Keratinocyte (primary cell): Measurements from ENCODE around the gene HAND1. TPM values are rescaled to one million over a fixed set of nuclear protein-coding genes. Genes with fewer than 3 reads are reported as not detected.
A peak's percentile ranks its signal among the peaks of the same experiment; 100 is the strongest.

ENCODE experiments used
- DNase-seq: peaks from one replicate; pipeline ENCODE4 v3.0.0-alpha.2; 2011; ENCODE audit warnings: low read depth, missing footprints, low spot score
- FAIRE-seq: peaks from 2 replicates; lab custom pipeline; 2011; peaks lifted over from hg19 to GRCh38; lab: Jason Lieb, UNC
- H2AFZ ChIP-seq: 2 replicates; pipeline ENCODE4 v1.6.0; 2012; ENCODE audit warnings: low read length, control low read depth, inconsistent platforms; ENCODE audit not compliant: control insufficient read depth
- H3K27ac ChIP-seq: 2 replicates; pipeline ENCODE4 v1.5.1; 2011; ENCODE audit warnings: low read length; ENCODE audit not compliant: control insufficient read depth, insufficient read depth
- H3K27me3 ChIP-seq: 3 replicates; pipeline ENCODE4 v1.6.0; 2011; ENCODE audit warnings: low read length; ENCODE audit not compliant: control insufficient read depth, insufficient read depth; ENCODE audit errors: extremely low read depth
- H3K36me3 ChIP-seq, 2 experiments: 2 replicates in 1 of 2; 3 replicates in 1 of 2; pipeline ENCODE4 v1.5.1; 2011; ENCODE audit warnings: low read length in 2 of 2, mild to moderate bottlenecking in 1 of 2; ENCODE audit not compliant: control insufficient read depth in 2 of 2, insufficient read depth in 2 of 2; ENCODE audit errors: extremely low read depth in 1 of 2
- H3K4me1 ChIP-seq: 3 replicates; pipeline ENCODE4 v1.5.1; 2011; ENCODE audit warnings: low read length; ENCODE audit not compliant: control insufficient read depth, insufficient read depth; ENCODE audit errors: extremely low read depth
- H3K4me2 ChIP-seq: 3 replicates; pipeline ENCODE4 v1.6.0; 2011; ENCODE audit warnings: low read depth, low read length; ENCODE audit not compliant: control insufficient read depth, insufficient read depth; ENCODE audit errors: extremely low read depth
- H3K4me3 ChIP-seq, 3 experiments: fragments of 200-600 bp in 1 of 3; sonication (generic) in 1 of 3; 2 replicates in 2 of 3; 3 replicates in 1 of 3; pipeline ENCODE4 v1.5.1; 2011 to 2016; ENCODE audit warnings: low read length in 3 of 3, mild to moderate bottlenecking in 3 of 3, control low read depth in 2 of 3, inconsistent platforms in 1 of 3, low read depth in 1 of 3, mixed read lengths in 1 of 3, mixed run types in 1 of 3, moderate library complexity in 1 of 3; ENCODE audit not compliant: control insufficient read depth in 2 of 3, insufficient read depth in 2 of 3; ENCODE audit errors: extremely low read depth in 1 of 3
- H3K79me2 ChIP-seq: 2 replicates; pipeline ENCODE4 v1.6.0; 2012; ENCODE audit warnings: low read length; ENCODE audit not compliant: control insufficient read depth, insufficient read depth
- H3K9ac ChIP-seq: 3 replicates; pipeline ENCODE4 v1.6.0; 2011; ENCODE audit warnings: low read length; ENCODE audit not compliant: control insufficient read depth, insufficient read depth; ENCODE audit errors: extremely low read depth
- H3K9me1 ChIP-seq: 3 replicates; pipeline ENCODE4 v1.6.0; 2011; ENCODE audit warnings: low read length; ENCODE audit not compliant: control insufficient read depth, insufficient read depth; ENCODE audit errors: extremely low read depth
- H3K9me3 ChIP-seq: 2 replicates; pipeline ENCODE4 v1.5.1; 2012; ENCODE audit warnings: low read depth, low read length; ENCODE audit not compliant: control insufficient read depth
- H4K20me1 ChIP-seq: 3 replicates; pipeline ENCODE4 v1.6.0; 2011; ENCODE audit warnings: low read length; ENCODE audit not compliant: control insufficient read depth, insufficient read depth; ENCODE audit errors: extremely low read depth
- CTCF ChIP-seq, 3 experiments: IDR thresholded peaks in 1 of 3; conservative IDR thresholded peaks in 1 of 3; optimal IDR thresholded peaks in 1 of 3; 2 replicates in 2 of 3; 3 replicates in 1 of 3; pipeline versions ENCODE3 to v1.5.1; 2011; ENCODE audit warnings: low read length in 3 of 3, mild to moderate bottlenecking in 3 of 3, moderate library complexity in 2 of 3, control low read depth in 1 of 3, inconsistent platforms in 1 of 3; ENCODE audit not compliant: insufficient read depth in 2 of 3; ENCODE audit errors: extremely low read depth in 1 of 3
- EZH2 ChIP-seq: IDR thresholded peaks from one replicate; pipeline ENCODE4 v1.6.1; 2012; ENCODE audit warnings: inconsistent platforms, mild to moderate bottlenecking, low read length, moderate library complexity
- dilution Hi-C: fragments of 300-500 bp; cut with MboI; formaldehyde crosslinking; loops from one replicate; pipeline ENCODE4 v1.7.0; 2020; ENCODE audit warnings: low sequenced_read_pairs; ENCODE audit not compliant: extremely low pct_ligation_motif_present
- polyA plus RNA-seq, 5 experiments: library from polyadenylated mRNA; depleted of rRNA in 3 of 5; stranded (reverse) in 3 of 5; stranded (forward) in 1 of 5; unstranded in 1 of 5; fragments of >200 nt; gene quantifications; 1 replicate in 1 of 5; 2 replicates in 3 of 5; 3 replicates in 1 of 5; pipeline versions ENCODE4 v1.2.1 to v1.2.3, GENCODE V29; 2011 to 2012; ENCODE audit warnings: missing spikeins in 2 of 5, low read depth in 1 of 5, low replicate concordance in 1 of 5

HAND1 gene
- polyA plus RNA-seq, 1 donor (not counting 4 experiments of a cell fraction or from before 2014, with no cell fraction given) = not detected

- H3K27ac ChIP-seq = no peak overlapping the region
Observed at GRCh38 chr5:154523709-154524108, 45.7 kb upstream of the HAND1 start.

GRCh38 chr5:154523104-154523503, 45.1 kb upstream of the HAND1 start:
- DNase-seq (no peak), FAIRE-seq (no peak)
- Histone ChIP-seq H3K4me3 (no peak overlapping the region), H3K36me3 (no peaks in the 10 kb centered on the region), H3K9me3 (no peaks in the 10 kb centered on the region), H3K27ac (no peak overlapping the region), H2AFZ (no peak overlapping the region), H3K4me1 (peaks cover 10% of the 10 kb centered on the region), H3K9me1 (no peaks in the 10 kb centered on the region), H3K9ac (no peak overlapping the region), H3K79me2 (no peaks in the 10 kb centered on the region), H3K27me3 (no peaks in the 10 kb centered on the region), H4K20me1 (no peaks in the 10 kb centered on the region), H3K4me2 (no peak overlapping the region)
- TF ChIP-seq CTCF (optimal IDR thresholded peaks at IDR 0.05 in 1 of 3, IDR thresholded peaks at IDR 0.05 in 1 of 3, conservative IDR thresholded peaks at IDR 0.05 in 1 of 3; ENCODE audit: extremely low read depth in 1 of 3, insufficient read depth in 2 of 3, low read length in 3 of 3) (no peak), EZH2 (no peak)
- dilution Hi-C loops = no loop called here

More at GRCh38 chr5:154523709-154524108, 45.7 kb upstream of the HAND1 start:
- no peaks in the 10 kb centered on the region for H3K9me1 ChIP-seq
- no peaks in the 10 kb centered on the region for H3K79me2 ChIP-seq
- H2AFZ ChIP-seq = no peak overlapping the region
- H3K4me1 ChIP-seq = peaks cover 10% of the 10 kb centered on the region
- no peak for TF ChIP-seq EZH2
- TF ChIP-seq CTCF (optimal IDR thresholded peaks at IDR 0.05 in 1 of 3, IDR thresholded peaks at IDR 0.05 in 1 of 3, conservative IDR thresholded peaks at IDR 0.05 in 1 of 3; ENCODE audit: extremely low read depth in 1 of 3, insufficient read depth in 2 of 3, low read length in 3 of 3) = no peak
- FAIRE-seq (no peak), DNase-seq (no peak)
- no peak overlapping the region for H3K9ac ChIP-seq
- no peaks in the 10 kb centered on the region for H3K9me3 ChIP-seq
- H3K36me3 ChIP-seq = no peaks in the 10 kb centered on the region
- H3K4me3 ChIP-seq = no peak overlapping the region
- H3K4me2 ChIP-seq = peak overlapping the region; percentile 12
- H3K27me3 ChIP-seq = no peaks in the 10 kb centered on the region
- no peaks in the 10 kb centered on the region for H4K20me1 ChIP-seq
- dilution Hi-C loops = no loop called here
